Natural killer cell (primary cell): ENCODE measurements around the gene CCDC157. TPM values are rescaled to one million over a fixed set of nuclear protein-coding genes. Genes with fewer than 3 reads are reported as not detected.

ENCODE experiments used
- ATAC-seq, 3 donors: fragments of 150-1000 bp in 2 of 3; fragments of 200-7000 bp in 1 of 3; cut with Tn5 transposase; 1 replicate in 1 of 3; 2 replicates in 2 of 3; pipeline ENCODE4 v1.10.0; 2021; ENCODE audit warnings: mild to moderate bottlenecking in 2 of 3, moderate library complexity in 2 of 3
- DNase-seq, 2 donors: peaks; one replicate each; pipeline versions ENCODE4 v3.0.0 to v3.0.0-alpha.2; 2013 to 2021; ENCODE audit warnings: mixed read lengths in 1 of 2
- H3K27ac ChIP-seq: one replicate; pipeline ENCODE4 v1.5.1; 2013; ENCODE audit warnings: mild to moderate bottlenecking, low read length
- H3K27me3 ChIP-seq: one replicate; pipeline ENCODE4 v1.6.1; 2013; ENCODE audit warnings: low read length; ENCODE audit not compliant: control insufficient read depth, insufficient read depth
- H3K36me3 ChIP-seq: one replicate; pipeline ENCODE4 v1.6.1; 2013; ENCODE audit warnings: low read length; ENCODE audit not compliant: control insufficient read depth, insufficient read depth
- H3K4me1 ChIP-seq: one replicate; pipeline ENCODE4 v1.6.1; 2013; ENCODE audit warnings: low read length; ENCODE audit not compliant: control insufficient read depth, insufficient read depth
- H3K4me3 ChIP-seq: one replicate; pipeline ENCODE4 v1.5.1; 2013; ENCODE audit warnings: low read length
- H3K9me3 ChIP-seq: one replicate; pipeline ENCODE4 v1.6.1; 2013; ENCODE audit warnings: low read length; ENCODE audit not compliant: control insufficient read depth, insufficient read depth
- H3K27ac Mint-ChIP-seq, 2 donors: one replicate each; pipeline ENCODE4 v1.8.0; 2022; ENCODE audit warnings: mild to moderate bottlenecking in 2 of 2, mixed read lengths in 2 of 2, moderate library complexity in 1 of 2
- H3K27me3 Mint-ChIP-seq, 2 donors: one replicate each; pipeline ENCODE4 v1.8.0; 2022; ENCODE audit warnings: low read depth in 2 of 2, mixed read lengths in 2 of 2
- H3K36me3 Mint-ChIP-seq: one replicate; pipeline ENCODE4 v1.8.0; 2022; ENCODE audit warnings: mixed read lengths
- H3K4me1 Mint-ChIP-seq, 2 donors: one replicate each; pipeline ENCODE4 v1.8.0; 2022; ENCODE audit warnings: mixed read lengths in 2 of 2
- H3K4me3 Mint-ChIP-seq: one replicate; pipeline ENCODE4 v1.8.0; 2022; ENCODE audit warnings: mild to moderate bottlenecking, moderate library complexity, mixed read lengths
- H3K9me3 Mint-ChIP-seq, 2 donors: one replicate each; pipeline ENCODE4 v1.8.0; 2022; ENCODE audit warnings: mixed read lengths in 2 of 2
- CTCF ChIP-seq: fragments of 200-600 bp; IDR thresholded peaks from one replicate; pipeline ENCODE4 v1.8.0; 2022; ENCODE audit warnings: antibody characterized with exemption
- WGBS: methylation state at CpG from one replicate; pipeline ENCODE4 v1.1.7; 2013; ENCODE audit warnings: missing lambda C conversion rate; ENCODE audit not compliant: insufficient coverage; 5-methylcytosine and 5-hydroxymethylcytosine counted together
- intact Hi-C: fragments of 100-400 bp; cut with micrococcal nuclease; formaldehyde crosslinking; loops from one replicate; pipeline ENCODE4 v1.14.2; 2022
- total RNA-seq, 4 donors: library from RNA; stranded (reverse); fragments of 120-200 nt in 1 of 4; gene quantifications; one replicate each; pipeline versions ENCODE4 v1.2.3 to v1.2.4, GENCODE V29; 2013 to 2022

The CCDC157 gene
- total RNA-seq, 3 donors from 2014 or later (not counting 1 experiment from before 2014, with no cell fraction given): 7.7 to 9.7 (median 8.4) TPM

- Mint-ChIP-seq H3K4me3 (no peak overlapping the region), H3K27me3 (peaks cover 0 to under 1% of the 10 kb centered on the region in 2 donors), H3K36me3 (no peaks in the 10 kb centered on the region), H3K27ac (no peak overlapping the region), H3K9me3 (no peaks in the 10 kb centered on the region), H3K4me1 (no peaks in the 10 kb centered on the region)
- DNase-seq (no peak), ATAC-seq (no peak)
- H3K9me3 ChIP-seq: no peaks in the 10 kb centered on the region
- no peaks in the 10 kb centered on the region for H3K27me3 ChIP-seq
- intact Hi-C loops: no loop called here
- no peak overlapping the region for H3K27ac ChIP-seq
- no peaks in the 10 kb centered on the region for H3K36me3 ChIP-seq
- WGBS: 84% methylated on average over 6 of the region's 6 CpGs
- no peak overlapping the region for H3K4me3 ChIP-seq
- H3K4me1 ChIP-seq: no peaks in the 10 kb centered on the region
- no peak for TF ChIP-seq CTCF
Observed at GRCh38 chr22:30404307-30404706, 47.5 kb downstream of the CCDC157 start.

- ATAC-seq: no peak
- no peaks in the 10 kb centered on the region for H3K36me3 ChIP-seq
- Mint-ChIP-seq H3K27ac (no peak overlapping the region), H3K36me3 (no peaks in the 10 kb centered on the region), H3K4me1 (no peaks in the 10 kb centered on the region), H3K27me3 (no peaks in the 10 kb centered on the region), H3K4me3 (no peak overlapping the region), H3K9me3 (no peaks in the 10 kb centered on the region)
- 91% methylated on average over 2 of the region's 4 CpGs for WGBS
- no peak overlapping the region for H3K27ac ChIP-seq
- H3K4me3 ChIP-seq: no peak overlapping the region
- intact Hi-C loops: no loop called here
- no peaks in the 10 kb centered on the region for H3K27me3 ChIP-seq
- no peak for DNase-seq
- H3K9me3 ChIP-seq: no peaks in the 10 kb centered on the region
- no peak for TF ChIP-seq CTCF
- no peaks in the 10 kb centered on the region for H3K4me1 ChIP-seq
Observed at GRCh38 chr22:30405731-30406130, 48.9 kb downstream of the CCDC157 start.

GRCh38 chr22:30406400-30406799, 49.6 kb downstream of the CCDC157 start:
- H3K27ac Mint-ChIP-seq: no peak overlapping the region
- no peaks in the 10 kb centered on the region for H3K27me3 Mint-ChIP-seq

More at GRCh38 chr22:30406400-30406799, 49.6 kb downstream of the CCDC157 start:
- ATAC-seq (no peak), DNase-seq (no peak)
- Mint-ChIP-seq H3K9me3 (no peaks in the 10 kb centered on the region), H3K36me3 (no peaks in the 10 kb centered on the region), H3K4me1 (no peaks in the 10 kb centered on the region), H3K4me3 (no peak overlapping the region)
- intact Hi-C loops: no loop called here
- no peak overlapping the region for H3K27ac ChIP-seq
- no peak for TF ChIP-seq CTCF
- WGBS: 96% methylated on average over 6 of the region's 6 CpGs
- no peaks in the 10 kb centered on the region for H3K36me3 ChIP-seq
- no peaks in the 10 kb centered on the region for H3K9me3 ChIP-seq
- H3K4me3 ChIP-seq: no peak overlapping the region
- no peaks in the 10 kb centered on the region for H3K4me1 ChIP-seq
- no peaks in the 10 kb centered on the region for H3K27me3 ChIP-seq
